SK-N-SH (cell line): ENCODE measurements around the gene PSAP. TPM values are rescaled to one million over a fixed set of nuclear protein-coding genes. Genes with fewer than 3 reads are reported as not detected.

Source experiments
- CTCF ChIA-PET: fragments of 300-600, 350-600 bp; formaldehyde crosslinking; extraction: SDS; loops from one replicate; lab custom pipeline; 2021; lab: Yijun Ruan, JAX
- POLR2A ChIA-PET: fragments of 350-600 bp; sonication (Branson Sonifier 250); formaldehyde crosslinking; extraction: SDS; loops from one replicate; lab custom pipeline; 2020; ENCODE audit warnings: antibody characterized with exemption, inconsistent platforms; lab: Yijun Ruan, JAX
- DNase-seq: peaks from one replicate; pipeline ENCODE4 v3.0.0; 2012
- H2AFZ ChIP-seq: fragments of 200-600 bp; sonication (generic); 2 replicates; pipeline ENCODE4 v1.8.1; 2016; ENCODE audit warnings: antibody characterized with exemption, mild to moderate bottlenecking, low read depth
- H3F3A ChIP-seq: fragments of 200-600 bp; sonication (generic); replicated peaks from 2 replicates; pipeline ENCODE3; 2016; ENCODE audit warnings: antibody characterized with exemption, mild to moderate bottlenecking; ENCODE audit not compliant: insufficient read depth
- H3K27ac ChIP-seq, 2 experiments: fragments of 200-500 bp in 1 of 2; fragments of 200-600 bp in 1 of 2; sonication (Bioruptor generic) in 1 of 2; sonication (generic), shearing (Covaris generic) in 1 of 2; 2 replicates each; pipeline versions ENCODE4 v1.5.1 to v1.6.1; 2014 to 2016; ENCODE audit warnings: low read depth in 2 of 2, inconsistent platforms in 1 of 2, low read length in 1 of 2, mild to moderate bottlenecking in 1 of 2, mixed read lengths in 1 of 2
- H3K27me3 ChIP-seq: fragments of 200-600 bp; sonication (generic), shearing (Covaris generic); 2 replicates; pipeline ENCODE4 v1.6.1; 2016; ENCODE audit warnings: mixed run types; ENCODE audit not compliant: insufficient read depth
- H3K36me3 ChIP-seq, 2 experiments: fragments of 200-500 bp in 1 of 2; fragments of 200-600 bp in 1 of 2; sonication (Bioruptor generic) in 1 of 2; sonication (generic) in 1 of 2; replicated peaks in 1 of 2; 2 replicates each; pipeline versions ENCODE3 to v1.5.1; 2014 to 2016; ENCODE audit warnings: low read length in 1 of 2, mild to moderate bottlenecking in 1 of 2; ENCODE audit not compliant: insufficient read depth in 2 of 2, control insufficient read depth in 1 of 2
- H3K4me1 ChIP-seq, 2 experiments: fragments of 200-500 bp in 1 of 2; fragments of 200-600 bp in 1 of 2; sonication (Bioruptor generic) in 1 of 2; sonication (generic), shearing (Covaris generic) in 1 of 2; 2 replicates each; pipeline versions ENCODE4 v1.5.1 to v1.6.1; 2014 to 2016; ENCODE audit warnings: low read depth in 1 of 2, low read length in 1 of 2, mixed run types in 1 of 2; ENCODE audit not compliant: insufficient read depth in 2 of 2, control insufficient read depth in 1 of 2
- H3K4me2 ChIP-seq: fragments of 200-600 bp; sonication (generic), shearing (Covaris generic); 2 replicates; pipeline ENCODE4 v1.6.1; 2017; ENCODE audit warnings: mixed run types
- H3K4me3 ChIP-seq, 2 experiments: fragments of 200-500 bp in 1 of 2; fragments of 200-600 bp in 1 of 2; sonication (Bioruptor generic) in 1 of 2; sonication (generic), shearing (Covaris generic) in 1 of 2; 2 replicates each; pipeline versions ENCODE4 v1.5.1 to v1.8.1; 2014 to 2016; ENCODE audit warnings: low read depth in 2 of 2, inconsistent platforms in 1 of 2, low read length in 1 of 2, mild to moderate bottlenecking in 1 of 2, mixed read lengths in 1 of 2, moderate library complexity in 1 of 2
- H3K79me2 ChIP-seq: fragments of 200-600 bp; sonication (generic); 2 replicates; pipeline ENCODE4 v1.8.1; 2017; ENCODE audit warnings: mild to moderate bottlenecking; ENCODE audit not compliant: insufficient read depth
- H3K9ac ChIP-seq: fragments of 200-600 bp; sonication (generic); 2 replicates; pipeline ENCODE4 v1.6.1; 2017; ENCODE audit warnings: mixed run types
- H3K9me2 ChIP-seq: fragments of 200-600 bp; sonication (generic); 2 replicates; pipeline ENCODE4 v1.6.1; 2017; ENCODE audit warnings: mixed run types
- H3K9me3 ChIP-seq: fragments of 200-600 bp; sonication (generic); 2 replicates; pipeline ENCODE4 v1.6.1; 2017; ENCODE audit warnings: mixed run types, mild to moderate bottlenecking, moderate library complexity
- H4K20me1 ChIP-seq: fragments of 200-600 bp; sonication (generic); 2 replicates; pipeline ENCODE4 v1.6.1; 2017; ENCODE audit warnings: mild to moderate bottlenecking, mixed run types; ENCODE audit not compliant: insufficient read depth
- CTCF ChIP-seq: fragments of 200-600 bp; sonication (generic); IDR thresholded peaks from 2 replicates; pipeline ENCODE4 v1.6.1; 2017; ENCODE audit warnings: antibody characterized with exemption, mild to moderate bottlenecking, moderate library complexity
- EP300 ChIP-seq, 2 experiments: IDR thresholded peaks; 2 replicates each; pipeline versions ENCODE4 v1.4.0 to v1.6.1; 2012; ENCODE audit warnings: borderline replicate concordance in 1 of 2, low read depth in 1 of 2, low read length in 1 of 2
- EZH2phosphoT487 ChIP-seq: fragments of 200-600 bp; sonication (generic); IDR thresholded peaks from 2 replicates; pipeline ENCODE4 v1.6.1; 2017; ENCODE audit warnings: low read depth, mixed run types, mild to moderate bottlenecking, antibody characterized with exemption, moderate library complexity, borderline replicate concordance
- FOSL2 ChIP-seq: IDR thresholded peaks from 2 replicates; pipeline ENCODE4 v1.4.0; 2012; ENCODE audit warnings: low read depth, mild to moderate bottlenecking, moderate library complexity, borderline replicate concordance
- FOXJ3 ChIP-seq: sonication (generic); formaldehyde crosslinking; IDR thresholded peaks from 2 replicates; pipeline ENCODE4 v1.5.1; 2020; ENCODE audit warnings: mild to moderate bottlenecking, missing genetic modification reagents
- FOXM1 ChIP-seq: IDR thresholded peaks from 2 replicates; pipeline ENCODE4 v1.4.0; 2012; ENCODE audit warnings: low read depth, mild to moderate bottlenecking
- GABPA ChIP-seq: IDR thresholded peaks from 2 replicates; pipeline ENCODE4 v1.4.0; 2012; ENCODE audit warnings: low read depth, mild to moderate bottlenecking
- IRF3 ChIP-seq: fragments of 150-350 bp; IDR thresholded peaks from 2 replicates; pipeline ENCODE4 v1.6.1; 2016; ENCODE audit warnings: mild to moderate bottlenecking, low read depth, low read length
- JUND ChIP-seq: IDR thresholded peaks from 2 replicates; pipeline ENCODE4 v1.4.0; 2012
- MXI1 ChIP-seq: IDR thresholded peaks from 2 replicates; pipeline ENCODE4 v1.6.1; 2012; ENCODE audit warnings: mild to moderate bottlenecking, low read depth, low read length, improper control_type of control experiment
- NFIC ChIP-seq: IDR thresholded peaks from 2 replicates; pipeline ENCODE4 v1.4.0; 2012; ENCODE audit warnings: borderline replicate concordance
- RAD21 ChIP-seq: IDR thresholded peaks from 2 replicates; pipeline ENCODE4 v1.6.1; 2012; ENCODE audit warnings: mild to moderate bottlenecking, low read length
- REST ChIP-seq: IDR thresholded peaks from 2 replicates; pipeline ENCODE4 v1.6.1; 2012; ENCODE audit warnings: mild to moderate bottlenecking, low read depth, low read length, moderate library complexity
- TAF1 ChIP-seq: IDR thresholded peaks from 2 replicates; pipeline ENCODE4 v1.6.1; 2012; ENCODE audit warnings: low read depth, mild to moderate bottlenecking, low read length, moderate library complexity, borderline replicate concordance
- USF1 ChIP-seq: IDR thresholded peaks from 2 replicates; pipeline ENCODE4 v1.4.0; 2012; ENCODE audit warnings: low read depth, borderline replicate concordance
- YY1 ChIP-seq: IDR thresholded peaks from 2 replicates; pipeline ENCODE4 v1.4.0; 2012; ENCODE audit warnings: low read depth, mild to moderate bottlenecking
- ZBTB33 ChIP-seq: IDR thresholded peaks from 2 replicates; pipeline ENCODE4 v1.4.0; 2012; ENCODE audit warnings: low read depth, borderline replicate concordance
- WGBS: methylation state at CpG from one replicate; pipeline ENCODE4 v1.1.6; 2017; ENCODE audit warnings: low lambda C conversion rate; 5-methylcytosine and 5-hydroxymethylcytosine counted together
- polyA plus RNA-seq, 3 experiments: library from polyadenylated mRNA; depleted of rRNA; stranded (reverse); fragments of >200 nt; gene quantifications; 2 replicates each; pipeline ENCODE4 v1.2.3, GENCODE V29; 2012
- TF ChIP-seq, protein P1 (sequence below): IDR thresholded peaks from 2 replicates; pipeline ENCODE4; 2012

PSAP gene
- polyA plus RNA-seq, 1 of the 3 experiments (the other 2 are of a cell fraction) = 1,647 TPM

DNA sequence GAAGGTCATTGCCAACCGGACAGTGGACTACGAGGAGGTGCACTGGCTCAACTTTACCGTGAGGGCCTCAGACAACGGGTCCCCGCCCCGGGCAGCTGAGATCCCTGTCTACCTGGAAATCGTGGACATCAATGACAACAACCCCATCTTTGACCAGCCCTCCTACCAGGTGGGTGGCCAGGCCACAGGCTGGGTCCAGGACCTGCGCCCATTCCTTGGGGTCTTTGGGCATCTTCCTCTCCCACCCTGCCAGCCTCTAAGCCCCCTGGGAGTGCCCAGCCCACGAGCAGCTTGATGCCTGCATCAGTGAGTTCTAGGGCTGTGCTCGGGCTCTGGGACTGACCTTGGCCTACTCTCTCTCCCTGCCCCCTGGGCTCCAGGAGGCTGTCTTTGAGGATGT is 51.9 kb downstream of the PSAP start:
- TF ChIP-seq USF1 (no peak), MXI1 (no peak), ZBTB33 (no peak), GABPA (no peak), NFIC (no peak), FOXM1 (no peak), JUND (no peak), TAF1 (no peak), CTCF (no peak), REST (no peak), FOSL2 (no peak), EZH2phosphoT487 (no peak), YY1 (no peak), EP300 (IDR thresholded peaks at IDR 0.05; ENCODE audit: borderline replicate concordance in 1 of 2, low read depth in 1 of 2, low read length in 1 of 2) (no peak), IRF3 (no peak), RAD21 (no peak), FOXJ3 (CRISPR knock-in tag) (no peak)
- TF ChIP-seq, protein P1, sequence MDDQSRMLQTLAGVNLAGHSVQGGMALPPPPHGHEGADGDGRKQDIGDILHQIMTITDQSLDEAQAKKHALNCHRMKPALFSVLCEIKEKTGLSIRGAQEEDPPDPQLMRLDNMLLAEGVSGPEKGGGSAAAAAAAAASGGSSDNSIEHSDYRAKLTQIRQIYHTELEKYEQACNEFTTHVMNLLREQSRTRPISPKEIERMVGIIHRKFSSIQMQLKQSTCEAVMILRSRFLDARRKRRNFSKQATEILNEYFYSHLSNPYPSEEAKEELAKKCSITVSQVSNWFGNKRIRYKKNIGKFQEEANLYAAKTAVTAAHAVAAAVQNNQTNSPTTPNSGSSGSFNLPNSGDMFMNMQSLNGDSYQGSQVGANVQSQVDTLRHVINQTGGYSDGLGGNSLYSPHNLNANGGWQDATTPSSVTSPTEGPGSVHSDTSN = no peak
- no peaks in the 10 kb centered on the region for H3K79me2 ChIP-seq
- H3K4me1 ChIP-seq = no peaks in the 10 kb centered on the region
- H3K9ac ChIP-seq = no peak overlapping the region
- no peak overlapping the region for H3K27ac ChIP-seq
- no peak overlapping the region for H3K4me3 ChIP-seq
- H3K9me2 ChIP-seq = no peaks in the 10 kb centered on the region
- H3F3A ChIP-seq = no peaks in the 10 kb centered on the region
- DNase-seq = no peak
- no peak overlapping the region for H3K4me2 ChIP-seq
- H2AFZ ChIP-seq = no peak overlapping the region
- no peaks in the 10 kb centered on the region for H3K36me3 ChIP-seq
- ChIA-PET POLR2A (no interaction called here), CTCF (interaction anchor here (0.7 to 1.5 kb wide), 3 partner anchors 12 to 101 kb away, joined by 3 to 5 read pairs (median 3); no protein-coding TSS in a partner anchor)
- no peaks in the 10 kb centered on the region for H3K9me3 ChIP-seq
- H3K27me3 ChIP-seq = no peaks in the 10 kb centered on the region
- 19% methylated on average over 4 of the region's 10 CpGs for WGBS
- H4K20me1 ChIP-seq = no peaks in the 10 kb centered on the region
